ENCODE data around the gene LIPC. TPM values are rescaled to one million over a fixed set of nuclear protein-coding genes. Genes with fewer than 3 reads are reported as not detected.

LIPC gene
- total and polyA plus RNA-seq, 7 donors, result 0.01 TPM; not detected in 6

GRCh38 chr15:58590236-58590635, 158.4 kb downstream of the LIPC start:
- intact Hi-C loops (cut with DNase I), result loop anchor here in 1 of 2 donors (10.0 kb wide), 1 partner anchor 55 kb away; no protein-coding TSS in a partner anchor
- H3K36me3 ChIP-seq (ENCODE audit: insufficient read depth in 1 of 2, low read depth in 1 of 2), result no peaks in the 10 kb centered on the region
- ATAC-seq (no peak), DNase-seq (no peak)
- no peak overlapping the region for H3K27ac ChIP-seq
- H3K4me1 ChIP-seq, result no peaks in the 10 kb centered on the region
- no peak for TF ChIP-seq CTCF (IDR thresholded peaks at IDR 0.05)
- H3K27me3 ChIP-seq (ENCODE audit: insufficient read depth in 3 of 3, low read length in 2 of 3), result no peaks in the 10 kb centered on the region
- no peak overlapping the region for H3K4me3 ChIP-seq
- 97 to 100% (median 100%) methylated on average over 1 of the region's 1 CpG for WGBS, 3 donors
- H3K9me3 ChIP-seq, result no peaks in the 10 kb centered on the region

GRCh38 chr15:58590926-58591325, 159.1 kb downstream of the LIPC start:
- no peaks in the 10 kb centered on the region for H3K27me3 ChIP-seq (ENCODE audit: insufficient read depth in 3 of 3, low read length in 2 of 3)
- 39 to 51% (median 40%) methylated on average over 1 of the region's 1 CpG for WGBS, 3 donors
- no peaks in the 10 kb centered on the region for H3K36me3 ChIP-seq (ENCODE audit: insufficient read depth in 1 of 2, low read depth in 1 of 2)
- no peak for DNase-seq
- H3K9me3 ChIP-seq, result no peaks in the 10 kb centered on the region
- H3K27ac ChIP-seq, result no peak overlapping the region
- intact Hi-C loops (cut with DNase I), result loop anchor here in 1 of 2 donors (10.0 kb wide), 1 partner anchor 56 kb away; no protein-coding TSS in a partner anchor
- H3K4me3 ChIP-seq, result no peak overlapping the region
- no peak for TF ChIP-seq CTCF (IDR thresholded peaks at IDR 0.05)
- no peaks in the 10 kb centered on the region for H3K4me1 ChIP-seq
- no peak for ATAC-seq

DNA sequence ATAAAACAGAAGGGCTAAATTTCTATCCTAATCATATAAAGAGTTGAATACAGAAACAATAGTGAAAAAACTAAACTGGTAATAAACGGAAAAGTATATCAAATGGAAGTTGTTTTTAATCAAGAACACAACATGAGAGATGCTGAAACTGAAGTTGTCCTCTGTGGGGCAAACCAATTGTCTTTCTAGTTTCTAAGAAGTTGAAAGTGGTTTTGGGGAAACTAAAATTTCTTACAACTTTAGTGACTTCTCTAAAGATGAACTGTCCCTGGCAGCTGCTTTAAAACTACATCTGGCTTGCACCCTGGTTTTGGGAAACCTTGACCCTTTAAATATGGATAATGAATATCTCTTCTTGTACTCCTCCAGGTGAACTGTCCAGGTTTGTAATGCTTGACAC, 162.1 kb downstream of the LIPC start:
- DNase-seq, result no peak
- intact Hi-C loops (cut with DNase I), result loop anchor here in 1 of 2 donors (10.0 kb wide), 1 partner anchor 59 kb away; no protein-coding TSS in a partner anchor
- Histone ChIP-seq H3K9me3 (no peaks in the 10 kb centered on the region), H3K4me3 (no peak overlapping the region), H3K27ac (no peak overlapping the region), H3K27me3 (ENCODE audit: insufficient read depth in 3 of 3, low read length in 2 of 3) (no peaks in the 10 kb centered on the region), H3K36me3 (ENCODE audit: insufficient read depth in 1 of 2, low read depth in 1 of 2) (peaks cover 2 to 13% of the 10 kb centered on the region in 2 donors), H3K4me1 (no peaks in the 10 kb centered on the region)
- 49 to 97% (median 92%) methylated on average over 1 of the region's 1 CpG for WGBS, 3 donors
- ATAC-seq, result no peak
- TF ChIP-seq CTCF (IDR thresholded peaks at IDR 0.05), result no peak

DNA sequence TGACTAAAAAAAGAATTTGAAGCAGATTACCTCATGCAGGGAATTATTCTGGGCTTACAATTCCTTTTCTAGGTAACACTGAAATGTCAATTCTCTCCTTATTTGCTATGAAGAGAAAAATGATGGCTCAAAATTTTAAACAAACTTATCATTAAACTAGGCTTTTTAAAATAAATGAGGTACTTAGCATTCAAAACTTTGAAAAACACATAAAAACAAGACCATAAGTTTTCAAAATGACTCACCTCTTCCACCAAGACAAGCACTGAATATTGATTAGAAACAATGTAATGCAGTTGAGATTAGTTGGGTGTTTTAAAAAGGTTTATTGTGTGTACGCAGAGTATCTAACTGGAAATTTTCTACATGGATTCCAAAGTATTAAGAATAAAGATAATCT, 163.1 kb downstream of the LIPC start:
- Histone ChIP-seq H3K36me3 (ENCODE audit: insufficient read depth in 1 of 2, low read depth in 1 of 2) (peaks cover 2 to 16% of the 10 kb centered on the region in 2 donors), H3K27ac (no peak overlapping the region), H3K4me3 (no peak overlapping the region), H3K9me3 (no peaks in the 10 kb centered on the region), H3K4me1 (no peaks in the 10 kb centered on the region), H3K27me3 (ENCODE audit: insufficient read depth in 3 of 3, low read length in 2 of 3) (no peaks in the 10 kb centered on the region)
- WGBS, 3 donors, result 97 to 100% (median 98%) methylated on average over 1 of the region's 1 CpG
- ATAC-seq, result no peak
- no peak for TF ChIP-seq CTCF (IDR thresholded peaks at IDR 0.05)
- DNase-seq, result no peak
- intact Hi-C loops (cut with DNase I), result loop anchor here in 1 of 2 donors (10.0 kb wide), 1 partner anchor 60 kb away; no protein-coding TSS in a partner anchor
